GM12865 (cell line): ENCODE results near the gene HSP90AA1.
"Not testable (repeated sequence)": the region's sequence is repeated elsewhere in the genome, so short reads cannot be mapped to it uniquely, and the experiment has no call there.

Source experiments
- DNase-seq: peaks from one replicate; pipeline ENCODE4 v3.0.0; 2010; ENCODE audit warnings: low read depth
- H3K4me3 ChIP-seq: 2 replicates; pipeline ENCODE4 v1.5.1; 2011; ENCODE audit warnings: mild to moderate bottlenecking, low read depth, low read length, control low read depth
- CTCF ChIP-seq: IDR thresholded peaks from 2 replicates; pipeline ENCODE4 v1.5.1; 2011; ENCODE audit warnings: low read length, control low read depth, low read depth, inconsistent platforms; ENCODE audit not compliant: insufficient read depth; ENCODE audit errors: missing control alignments

Gene HSP90AA1

GRCh38 chr14:102121567-102121966, 34.7 kb upstream of the HSP90AA1 start:
- H3K4me3 ChIP-seq = no peak overlapping the region
- no peak for TF ChIP-seq CTCF
- DNase-seq = no peak

GRCh38 chr14:102120888-102121287, 34.0 kb upstream of the HSP90AA1 start:
- DNase-seq = no peak
- no peak overlapping the region for H3K4me3 ChIP-seq
- no peak for TF ChIP-seq CTCF

GRCh38 chr14:102117852-102118251, 31.0 kb upstream of the HSP90AA1 start:
- no peak overlapping the region for H3K4me3 ChIP-seq
- no peak for TF ChIP-seq CTCF
- no peak for DNase-seq

- no peak for TF ChIP-seq CTCF
- no peak overlapping the region for H3K4me3 ChIP-seq
- DNase-seq = no peak
These were observed 29.7 kb upstream of the HSP90AA1 start for GRCh38 chr14:102116361-102117180.

GRCh38 chr14:102111101-102111500, 24.3 kb upstream of the HSP90AA1 start:
- TF ChIP-seq CTCF = no peak
- no peak for DNase-seq
- H3K4me3 ChIP-seq = no peak overlapping the region

- DNase-seq, H3K4me3 ChIP-seq: not testable (repeated sequence)
These were observed 22.5 kb upstream of the HSP90AA1 start for GRCh38 chr14:102109332-102109731.

GRCh38 chr14:102105369-102105768, 18.5 kb upstream of the HSP90AA1 start:
- H3K4me3 ChIP-seq = no peak overlapping the region
- TF ChIP-seq CTCF = no peak
- no peak for DNase-seq
